Fibroblast of gingiva (primary cell): ENCODE measurements around the gene EME1.
"Not testable (repeated sequence)": the region's sequence is repeated elsewhere in the genome, so short reads cannot be mapped to it uniquely, and the experiment has no call there.

ENCODE experiments used
- DNase-seq: peaks from one replicate; pipeline ENCODE4 v3.0.0-alpha.2; 2011; ENCODE audit warnings: low read depth

EME1 gene

DNA sequence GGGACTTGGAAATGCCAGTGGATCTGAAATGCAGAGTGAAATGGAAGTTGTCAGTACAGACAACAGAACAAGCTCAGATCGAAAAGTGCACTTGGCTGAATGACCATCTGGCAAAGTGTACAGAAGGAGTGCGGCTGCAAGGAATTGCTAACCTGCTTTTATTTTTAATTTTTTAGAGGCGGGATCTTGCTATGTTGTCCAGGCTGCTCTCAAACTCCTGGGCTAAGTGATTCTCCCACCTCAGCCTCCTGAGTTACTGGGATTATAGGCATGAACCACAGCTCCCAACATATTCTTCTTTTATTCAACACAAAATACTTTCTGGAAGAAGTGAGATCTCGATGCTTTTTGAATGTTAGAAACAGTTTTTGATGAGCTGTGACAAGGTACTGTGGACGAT lies 20.7 kb downstream of the EME1 start:
- no peak for DNase-seq

DNA sequence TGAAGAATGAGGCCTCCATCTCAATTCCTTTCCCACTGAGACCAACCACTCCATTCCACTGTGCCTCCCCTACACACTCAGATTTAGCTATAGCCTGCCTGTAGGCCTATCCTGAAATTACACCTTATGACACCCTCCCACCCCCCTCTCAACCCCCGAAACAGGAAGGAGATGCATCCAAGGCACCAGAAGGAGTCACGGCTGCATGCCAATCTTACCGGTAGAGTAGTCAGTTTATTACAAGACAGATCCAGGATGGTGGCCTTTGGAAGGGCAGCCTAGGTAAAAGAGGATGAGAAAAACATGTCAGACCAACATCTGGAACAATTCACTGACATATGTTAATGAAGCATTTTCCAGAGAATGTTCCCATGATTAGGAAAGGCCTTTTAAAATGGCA lies 21.7 kb downstream of the EME1 start:
- no peak for DNase-seq

- DNase-seq, result peak; percentile 69
These were observed 23.5 kb downstream of the EME1 start for GRCh38 chr17:50396261-50397110.

DNA sequence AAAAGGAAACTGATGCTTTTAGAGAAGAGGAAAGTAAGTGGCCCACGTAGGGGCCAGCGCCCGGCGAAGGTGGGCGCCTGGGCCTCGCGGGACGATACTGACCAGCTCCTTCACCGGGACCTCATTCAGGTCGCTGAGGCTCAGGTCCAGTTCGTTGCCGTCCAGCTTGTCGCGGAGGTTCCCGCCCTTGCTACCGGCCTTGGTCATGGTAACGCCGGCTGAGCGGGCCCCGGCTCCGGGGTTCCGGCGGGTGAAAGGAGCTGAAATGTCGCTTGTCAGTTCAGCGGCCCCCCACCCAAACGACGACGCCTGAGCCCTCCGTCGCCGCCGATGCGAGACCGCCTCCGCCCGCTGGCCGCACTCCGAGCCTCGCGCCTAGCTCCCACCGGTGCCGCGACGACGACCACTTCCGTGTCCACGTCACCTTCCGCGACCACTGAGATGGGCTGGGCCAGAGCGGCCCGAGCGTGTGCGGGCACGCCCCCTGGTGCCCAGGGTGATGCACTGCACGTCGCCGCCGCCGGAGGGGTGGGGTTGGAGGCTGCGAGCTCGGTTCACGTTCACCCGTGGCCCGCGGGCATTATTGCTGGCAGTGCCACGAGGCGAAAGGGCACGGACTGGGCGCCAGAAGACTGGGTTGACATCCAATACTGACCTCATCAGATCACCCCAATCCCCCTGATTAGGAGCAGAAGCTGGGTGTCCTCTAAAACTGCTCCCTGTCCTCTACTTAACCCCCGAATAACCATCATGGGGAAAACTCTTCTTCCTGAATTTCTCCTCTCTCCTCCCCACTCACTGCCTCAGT lies 24.3 kb downstream of the EME1 start, which contains the start of gene LRRC59:
TSS of gene LRRC59 (minus strand) at position 413 of the 808 bp plus-strand sequence. CDS start at position 207, 206 bp downstream.
- DNase-seq, result peak; percentile 82

DNA sequence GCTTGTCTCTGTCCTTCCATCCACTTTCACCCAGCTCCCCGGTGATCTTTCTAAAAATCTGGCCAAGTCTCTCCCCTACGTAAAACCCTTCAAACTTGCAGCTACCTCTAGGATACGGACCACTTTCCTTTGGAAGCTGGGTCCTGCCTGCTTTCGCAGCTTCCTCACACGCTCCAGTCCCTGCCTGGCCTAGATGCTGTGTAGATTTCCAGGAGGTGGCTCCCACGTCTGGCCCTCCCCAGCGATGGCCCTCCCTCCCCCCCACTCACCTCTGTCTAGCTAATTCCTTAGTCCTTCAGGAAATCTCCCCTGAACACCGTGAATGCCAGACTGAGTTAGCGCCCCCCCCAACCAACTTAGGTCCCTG lies 24.9 kb downstream of the EME1 start:
- DNase-seq, result no peak

- DNase-seq, result not testable (repeated sequence)
These were observed 25.6 kb downstream of the EME1 start for GRCh38 chr17:50398672-50399071.

DNA sequence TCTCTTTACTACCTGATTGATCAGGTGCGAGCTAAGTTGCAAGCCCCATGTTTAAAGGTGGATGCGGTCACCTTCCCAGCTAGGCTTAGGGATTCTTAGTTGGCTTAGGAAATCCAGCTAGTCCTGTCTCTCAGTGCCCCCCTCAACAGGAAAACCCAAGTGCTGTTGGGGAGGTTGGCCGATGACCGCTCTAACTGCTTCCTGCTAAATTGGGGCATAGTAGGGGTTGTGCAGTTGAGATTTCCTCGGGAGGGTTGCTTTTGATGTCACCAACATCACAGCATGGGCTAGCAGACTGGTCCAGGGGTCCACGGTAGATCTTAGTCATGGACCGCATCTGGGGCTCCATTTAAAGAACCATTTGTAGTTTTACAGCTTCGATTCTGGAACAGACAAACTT lies 26.6 kb downstream of the EME1 start:
- not testable (repeated sequence) for DNase-seq

GRCh38 chr17:50405351-50405750 lies 32.3 kb downstream of the EME1 start:
- not testable (repeated sequence) for DNase-seq

DNA sequence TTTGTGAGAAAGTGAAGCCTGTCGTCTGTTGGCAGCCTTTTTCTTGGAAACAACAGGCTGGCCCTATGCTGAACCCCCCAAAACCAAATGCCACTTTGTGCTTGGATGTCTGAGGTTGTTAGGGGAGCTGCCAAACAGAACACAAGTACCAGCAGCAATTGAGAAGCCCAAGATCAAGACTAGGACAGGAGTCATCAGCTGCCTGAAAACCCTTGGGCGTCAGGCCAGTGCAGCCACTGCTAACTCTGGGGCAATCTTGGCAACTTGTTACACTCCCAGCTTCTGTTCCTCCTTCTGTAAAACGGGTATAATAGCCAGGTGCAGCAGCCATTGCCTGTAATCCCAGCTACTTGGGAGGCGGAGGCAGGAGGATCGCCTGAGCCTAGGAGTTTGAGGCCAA lies 33.5 kb downstream of the EME1 start:
- no peak for DNase-seq

DNA sequence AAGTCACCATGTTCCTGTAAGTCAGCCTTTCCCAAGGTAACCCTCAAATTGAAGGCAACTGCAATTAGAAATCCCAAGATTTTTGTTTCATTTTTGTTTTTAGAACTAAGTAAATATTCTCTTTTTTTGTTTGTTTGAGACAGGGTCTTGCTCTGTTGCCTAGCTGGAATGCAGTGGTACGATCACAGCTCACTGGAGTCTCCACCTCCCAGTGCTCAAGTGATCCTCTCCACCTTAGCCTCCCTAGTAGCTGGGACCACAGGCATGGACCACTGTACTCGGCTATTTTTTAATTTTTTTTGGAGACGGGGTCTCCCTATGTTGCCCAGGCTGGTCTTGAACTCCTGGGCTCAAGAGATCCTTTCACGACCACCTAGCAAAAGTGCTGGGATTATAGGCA lies 34.9 kb downstream of the EME1 start:
- DNase-seq, result no peak

- no peak for DNase-seq
These were observed 39.2 kb downstream of the EME1 start for GRCh38 chr17:50412188-50412732.

- DNase-seq, result no peak
These were observed 41.8 kb downstream of the EME1 start for GRCh38 chr17:50414808-50415207.

DNA sequence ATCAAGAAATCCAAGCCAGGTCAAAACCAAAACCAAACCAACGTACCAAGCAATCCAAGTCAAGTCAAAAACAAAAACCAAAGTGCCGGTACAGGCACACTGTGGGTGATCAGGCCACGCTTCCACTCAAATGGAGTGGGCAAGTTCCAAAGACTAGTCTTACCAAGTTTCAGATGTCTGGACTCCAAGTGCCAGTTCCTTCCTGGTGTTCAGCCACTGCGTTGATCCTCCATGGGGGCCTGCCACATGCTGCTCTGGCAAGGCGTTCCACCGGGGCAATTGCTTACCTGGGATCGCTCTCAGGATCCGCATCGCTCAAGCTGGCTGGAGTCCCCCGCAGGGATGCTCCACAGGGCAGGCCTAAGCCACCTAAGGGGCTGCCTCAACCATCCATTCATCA lies 46.5 kb downstream of the EME1 start:
- not testable (repeated sequence) for DNase-seq

- peak; percentile 72 for DNase-seq
These were observed 47.5 kb downstream of the EME1 start for GRCh38 chr17:50420419-50421112.

DNA sequence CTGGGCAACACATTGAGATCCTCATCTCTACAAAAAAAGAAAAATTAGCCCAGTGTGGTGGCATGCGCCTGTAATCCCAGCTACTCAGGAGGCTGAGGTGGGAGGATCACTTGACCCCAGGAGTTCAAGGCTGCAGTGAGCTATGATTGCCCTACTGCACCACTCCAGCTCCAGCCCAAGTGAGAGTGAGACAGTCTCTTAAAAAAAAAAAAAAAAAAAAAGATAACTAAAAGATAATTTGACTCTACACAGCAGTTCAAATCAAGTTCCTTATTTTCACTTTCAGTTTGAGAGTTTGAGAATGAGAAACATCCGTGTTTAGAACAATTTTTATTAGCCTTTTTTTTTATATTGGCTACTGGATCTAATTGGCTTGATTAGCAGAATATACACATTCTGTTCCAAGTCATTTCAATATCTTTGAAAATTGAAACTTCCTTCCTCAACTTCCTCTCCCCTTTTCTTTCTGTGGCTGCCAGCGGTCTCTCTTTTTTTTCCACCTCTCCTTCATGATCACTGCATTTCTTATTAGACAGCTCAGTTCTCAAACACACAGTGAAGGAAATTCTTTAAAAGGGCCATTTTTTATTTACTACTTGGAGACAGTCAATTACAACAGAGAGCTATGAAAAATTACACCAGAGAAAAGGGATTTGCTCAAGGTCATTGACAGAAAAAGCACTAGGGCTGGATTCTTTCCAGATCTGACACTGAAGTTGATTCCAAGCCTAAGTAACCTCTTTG lies 48.5 kb downstream of the EME1 start:
- no peak for DNase-seq

GRCh38 chr17:50422738-50423137 lies 49.7 kb downstream of the EME1 start:
- DNase-seq, result no peak

DNA sequence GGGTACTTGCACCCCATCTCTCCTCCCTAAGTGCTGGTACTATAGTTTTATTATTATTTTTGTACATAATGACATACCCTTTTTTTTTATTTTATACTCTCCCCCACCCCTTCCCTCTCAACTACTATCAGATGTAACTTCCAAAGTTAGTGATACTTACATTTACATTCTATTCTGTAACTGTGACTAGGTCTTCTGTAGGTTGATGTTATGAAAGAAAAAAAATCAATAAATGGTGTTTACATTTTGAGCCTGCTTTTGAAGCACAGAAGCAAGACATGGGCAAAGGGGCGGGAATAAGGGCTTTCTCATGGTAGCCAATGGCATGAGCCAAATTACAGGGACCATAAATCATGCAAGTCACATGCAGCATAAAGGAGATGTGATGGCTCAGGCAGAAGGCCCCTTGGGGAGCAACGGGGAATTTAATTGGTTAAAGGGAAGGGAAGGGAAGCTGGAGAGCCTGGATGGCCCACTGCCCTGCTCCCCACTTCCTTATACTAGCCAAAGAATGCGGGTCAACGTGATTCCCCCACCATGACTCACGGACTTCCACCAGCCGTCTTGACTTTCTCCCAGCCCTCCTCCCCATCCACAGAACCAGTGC lies 50.6 kb downstream of the EME1 start:
- peak; percentile 47 for DNase-seq

GRCh38 chr17:50424246-50424995 lies 51.4 kb downstream of the EME1 start:
- no peak for DNase-seq

GRCh38 chr17:50424996-50425681 lies 52.1 kb downstream of the EME1 start:
- no peak for DNase-seq
